Common myeloid progenitor, CD34-positive (primary cell): ENCODE results near the gene DCTN2.
A peak's percentile ranks its signal among the peaks of the same experiment; 100 is the strongest.
"Not testable (repeated sequence)": the region's sequence is repeated elsewhere in the genome, so short reads cannot be mapped to it uniquely, and the experiment has no call there.

Experiments used
- CTCF ChIA-PET: fragments of 350-600 bp; sonication (Branson Sonifier 250); formaldehyde crosslinking; loops from one replicate; lab custom pipeline; 2021; ENCODE audit warnings: antibody characterized with exemption; lab: Charles Lee
- POLR2A ChIA-PET: fragments of 350-600 bp; sonication (Branson Sonifier 250); formaldehyde crosslinking; loops from one replicate; lab custom pipeline; 2021; ENCODE audit warnings: antibody characterized with exemption; lab: Charles Lee
- DNase-seq, 3 donors: peaks; one replicate each; pipeline versions ENCODE4 v3.0.0 to v3.0.0-alpha.2; 2013
- H3K27ac ChIP-seq, 2 experiments: 1 replicate in 1 of 2; 2 replicates in 1 of 2; pipeline ENCODE4 v1.7.0; 2013; ENCODE audit warnings: inconsistent platforms in 2 of 2, low read length in 2 of 2, mild to moderate bottlenecking in 2 of 2, low read depth in 1 of 2, moderate library complexity in 1 of 2; ENCODE audit not compliant: severe bottlenecking in 2 of 2, insufficient read depth in 1 of 2, poor library complexity in 1 of 2
- H3K27me3 ChIP-seq, 5 experiments: replicated peaks in 2 of 5; 1 replicate in 3 of 5; 2 replicates in 2 of 5; pipeline versions ENCODE4 v1.6.1 to v1.7.0; 2013; ENCODE audit warnings: low read length in 4 of 5, mild to moderate bottlenecking in 2 of 5, moderate library complexity in 2 of 5, inconsistent platforms in 1 of 5; ENCODE audit not compliant: insufficient read depth in 5 of 5, control insufficient read depth in 4 of 5
- H3K36me3 ChIP-seq, 4 experiments: 1 replicate in 2 of 4; 2 replicates in 2 of 4; pipeline versions ENCODE4 v1.6.1 to v1.7.0; 2013; ENCODE audit warnings: low read length in 3 of 4, control low read depth in 1 of 4, mild to moderate bottlenecking in 1 of 4; ENCODE audit not compliant: control insufficient read depth in 4 of 4, insufficient read depth in 4 of 4
- H3K4me1 ChIP-seq, 4 experiments: 1 replicate in 3 of 4; 2 replicates in 1 of 4; pipeline versions ENCODE4 v1.6.1 to v1.7.1; 2013; ENCODE audit warnings: low read length in 3 of 4, mild to moderate bottlenecking in 3 of 4, control low read depth in 1 of 4, inconsistent platforms in 1 of 4, moderate library complexity in 1 of 4; ENCODE audit not compliant: control insufficient read depth in 4 of 4, insufficient read depth in 4 of 4; ENCODE audit errors: control extremely low read depth in 1 of 4
- H3K4me3 ChIP-seq, 7 experiments: 1 replicate in 4 of 7; 2 replicates in 3 of 7; pipeline versions ENCODE4 v1.5.1 to v1.7.0; 2013; ENCODE audit warnings: mild to moderate bottlenecking in 7 of 7, low read length in 6 of 7, moderate library complexity in 6 of 7, inconsistent platforms in 2 of 7, low read depth in 2 of 7, control low read depth in 1 of 7; ENCODE audit not compliant: insufficient read depth in 4 of 7, control insufficient read depth in 1 of 7; ENCODE audit errors: extremely low read depth in 1 of 7
- H3K9me3 ChIP-seq, 5 experiments: 1 replicate in 4 of 5; 2 replicates in 1 of 5; pipeline versions ENCODE4 v1.6.1 to v1.7.1; 2013; ENCODE audit warnings: low read length in 4 of 5, mild to moderate bottlenecking in 2 of 5, inconsistent platforms in 1 of 5, low read depth in 1 of 5, moderate library complexity in 1 of 5; ENCODE audit not compliant: control insufficient read depth in 4 of 5, insufficient read depth in 2 of 5; ENCODE audit errors: control extremely low read depth in 1 of 5
- WGBS: methylation state at CpG from one replicate; pipeline ENCODE4 v1.1.5; 2013; ENCODE audit not compliant: insufficient coverage; 5-methylcytosine and 5-hydroxymethylcytosine counted together

The DCTN2 gene

DNA sequence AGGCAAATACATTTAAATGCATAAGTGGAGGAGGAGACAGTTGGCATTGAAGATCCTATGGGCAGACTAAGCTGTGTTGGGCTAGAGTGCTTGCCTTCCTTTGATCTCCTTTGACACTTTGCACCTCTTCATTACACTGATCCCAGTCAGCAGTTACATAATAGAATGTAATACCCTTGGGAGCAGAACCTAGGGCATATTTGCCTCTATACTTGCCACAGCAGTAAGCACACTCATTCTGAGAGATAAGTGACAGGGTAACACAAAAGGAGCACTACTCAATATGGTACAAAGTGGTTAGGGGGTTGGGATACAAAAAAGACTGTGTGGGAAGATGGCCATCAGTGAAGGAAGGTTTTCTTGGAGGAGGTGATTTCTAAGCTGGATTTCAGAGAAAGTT is 50.2 kb downstream of the DCTN2 start:
- POLR2A ChIA-PET, result interaction anchor here (0.7 kb wide), 1 partner anchor 42 kb away, joined by 6 read pairs; no protein-coding TSS in a partner anchor
- no peaks in the 10 kb centered on the region for H3K9me3 ChIP-seq
- no peak overlapping the region for H3K27ac ChIP-seq
- CTCF ChIA-PET, result interaction anchor here (0.8 to 1.7 kb wide), 5 partner anchors 16 to 35 kb away, joined by 3 to 6 read pairs (median 4); no protein-coding TSS in a partner anchor
- DNase-seq, result no peak
- H3K27me3 ChIP-seq, result no peaks in the 10 kb centered on the region
- H3K4me3 ChIP-seq, result no peak overlapping the region
- H3K36me3 ChIP-seq, result peaks cover 21 to 68% (median 48%) of the 10 kb centered on the region in 4 experiments
- H3K4me1 ChIP-seq, result no peaks in the 10 kb centered on the region

DNA sequence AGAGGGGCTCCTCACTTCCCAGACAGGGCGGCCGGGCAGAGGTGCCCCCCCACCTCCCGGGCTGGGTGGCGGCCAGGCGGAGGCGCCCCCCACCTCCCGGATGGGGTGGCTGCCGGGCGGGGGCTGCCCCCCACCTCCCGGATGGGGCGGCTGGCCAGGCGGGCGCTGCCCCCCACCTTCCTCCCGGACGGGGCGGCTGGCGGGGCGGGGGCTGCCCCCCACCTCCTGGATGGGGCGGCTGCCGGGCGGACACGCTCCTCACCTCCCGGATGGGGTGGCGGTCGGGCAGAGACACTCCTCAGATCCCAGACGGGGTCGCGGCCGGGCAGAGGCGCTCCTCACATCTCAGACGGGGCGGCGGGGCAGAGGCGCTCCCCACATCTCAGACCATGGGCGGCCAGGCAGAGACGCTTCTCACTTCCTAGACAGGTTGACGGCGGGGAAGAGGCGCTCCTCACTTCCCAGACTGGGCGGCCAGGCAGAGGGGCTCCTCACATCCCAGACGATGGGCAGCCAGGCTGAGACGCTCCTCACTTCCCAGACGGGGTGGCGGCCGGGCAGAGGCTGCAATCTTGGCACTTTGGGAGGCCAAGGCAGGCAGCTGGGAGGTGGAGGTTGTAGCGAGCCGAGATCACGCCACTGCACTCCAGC is 51.8 kb downstream of the DCTN2 start:
- H3K27me3 ChIP-seq, POLR2A ChIA-PET, DNase-seq, H3K4me3 ChIP-seq, H3K9me3 ChIP-seq, CTCF ChIA-PET, H3K27ac ChIP-seq, H3K4me1 ChIP-seq: not testable (repeated sequence)
- WGBS, result 97% methylated on average over 21 of the region's 48 CpGs
- peaks cover 18 to 67% (median 44%) of the 10 kb centered on the region in 4 experiments for H3K36me3 ChIP-seq

DNA sequence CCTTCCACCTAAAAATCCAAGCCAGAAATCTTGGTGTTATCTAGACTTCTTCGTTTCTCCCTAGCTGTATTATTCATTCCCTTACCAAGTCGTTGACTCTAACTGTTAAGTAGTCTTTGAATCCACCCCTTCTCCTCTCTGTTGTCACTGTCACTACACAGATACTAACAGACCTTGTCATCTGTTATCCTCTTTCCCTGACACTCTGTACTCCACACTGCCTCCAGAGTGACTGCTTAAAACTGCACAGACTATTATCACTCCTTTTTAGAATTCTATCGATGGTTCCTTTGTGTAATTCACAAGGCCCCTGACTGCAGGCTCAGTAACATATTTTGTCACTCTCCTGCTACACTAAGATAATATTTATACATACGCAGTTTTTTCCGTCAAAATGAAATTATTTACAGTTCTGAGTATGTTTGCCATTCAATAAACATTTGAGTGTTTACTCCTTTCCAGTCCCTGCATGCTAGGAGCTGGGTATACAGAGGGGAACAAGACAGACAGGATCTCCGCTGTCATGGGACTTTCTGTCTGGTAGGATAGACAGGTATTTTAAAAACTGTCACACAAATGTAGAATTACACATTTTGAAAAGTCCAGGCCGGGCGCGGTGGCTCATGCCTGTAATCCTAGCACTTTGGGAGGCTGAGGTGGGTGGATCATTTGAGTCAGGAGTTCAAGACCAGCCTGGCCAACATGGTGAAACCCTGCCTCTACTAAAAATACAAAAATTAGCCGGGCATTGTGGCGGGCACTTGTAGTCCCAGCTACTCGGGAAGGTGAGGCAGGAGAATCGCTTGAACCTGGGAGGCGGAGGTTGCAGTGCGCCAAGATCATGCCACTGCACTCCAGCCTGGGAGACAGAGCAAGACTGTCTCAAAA is 55.4 kb downstream of the DCTN2 start:
- Histone ChIP-seq H3K27ac (no peak overlapping the region), H3K9me3 (no peaks in the 10 kb centered on the region), H3K27me3 (no peaks in the 10 kb centered on the region), H3K4me1 (peaks cover 0 to 17% (median 14%) of the 10 kb centered on the region in 4 experiments), H3K36me3 (peaks cover 9 to 48% (median 27%) of the 10 kb centered on the region in 4 experiments), H3K4me3 (no peak overlapping the region)
- 100% methylated on average over 7 of the region's 15 CpGs for WGBS
- CTCF ChIA-PET, result interaction anchor here (0.8 to 3.4 kb wide), 7 partner anchors 11 to 33 kb away, joined by 3 to 14 read pairs (median 4); partner anchors contain the start of genes ARHGAP9 and GLI1
- peak; percentile 25 to 61 (median 57) for DNase-seq
- POLR2A ChIA-PET, result no interaction called here

DNA sequence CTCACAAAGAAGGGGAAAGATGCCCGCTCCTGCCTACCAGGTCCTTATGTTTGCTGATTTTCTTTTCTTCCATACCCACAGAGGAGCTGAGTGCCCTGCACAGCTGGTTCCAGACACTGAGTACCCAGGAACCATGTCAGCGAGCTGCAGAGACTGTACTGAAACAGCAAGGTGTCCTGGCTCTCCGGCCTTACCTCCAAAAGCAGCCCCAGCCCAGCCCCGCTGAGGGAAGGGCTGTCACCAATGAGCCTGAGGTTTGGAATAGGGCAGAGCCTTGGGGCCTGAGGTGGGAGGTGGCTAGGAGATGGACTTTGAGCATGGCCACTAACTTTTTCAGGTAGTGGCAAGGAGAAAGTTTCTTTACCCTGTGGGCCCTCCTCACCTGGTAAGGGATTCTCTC is 56.9 kb downstream of the DCTN2 start:
- no peaks in the 10 kb centered on the region for H3K9me3 ChIP-seq
- peaks cover 0 to 17% (median 14%) of the 10 kb centered on the region in 4 experiments for H3K4me1 ChIP-seq
- POLR2A ChIA-PET, result no interaction called here
- no peaks in the 10 kb centered on the region for H3K27me3 ChIP-seq
- 96% methylated on average over 4 of the region's 4 CpGs for WGBS
- no peak overlapping the region for H3K4me3 ChIP-seq
- no peak for DNase-seq
- peak overlapping the region in 1 of 2 experiments; percentile 14 for H3K27ac ChIP-seq
- CTCF ChIA-PET, result interaction anchor here (0.7 to 3.4 kb wide), 8 partner anchors 9 to 85 kb away, joined by 3 to 14 read pairs (median 4); partner anchors contain the start of genes ARHGAP9 and GLI1
- peaks cover 9 to 39% (median 24%) of the 10 kb centered on the region in 4 experiments for H3K36me3 ChIP-seq

DNA sequence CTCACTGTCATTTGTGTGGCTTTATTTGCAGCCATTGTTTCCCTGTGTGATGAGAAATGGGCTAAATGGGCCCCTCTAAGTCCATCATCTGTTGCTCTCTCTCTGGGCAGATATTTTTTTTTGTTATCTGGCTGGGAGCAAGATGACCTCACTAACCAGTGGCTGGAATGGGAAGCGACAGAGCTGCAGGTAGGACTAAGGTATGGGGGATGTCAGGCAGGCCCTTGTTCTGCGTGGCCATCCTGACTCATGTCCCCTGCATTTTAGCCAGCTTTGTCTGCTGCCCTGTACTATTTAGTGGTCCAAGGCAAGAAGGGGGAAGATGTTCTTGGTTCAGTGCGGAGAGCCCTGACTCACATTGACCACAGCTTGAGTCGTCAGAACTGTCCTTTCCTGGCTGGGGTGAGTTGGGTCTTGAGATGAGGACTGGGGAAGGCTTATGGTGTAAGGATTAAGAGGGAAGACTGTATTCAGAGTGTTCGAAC is 57.8 kb downstream of the DCTN2 start:
- CTCF ChIA-PET, result interaction anchor here (1.3 to 3.4 kb wide), 5 partner anchors 8 to 86 kb away, joined by 3 to 14 read pairs (median 7); partner anchors contain the start of genes ARHGAP9 and GLI1
- H3K27ac ChIP-seq, result peak overlapping the region in 1 of 2 experiments; percentile 97

DNA sequence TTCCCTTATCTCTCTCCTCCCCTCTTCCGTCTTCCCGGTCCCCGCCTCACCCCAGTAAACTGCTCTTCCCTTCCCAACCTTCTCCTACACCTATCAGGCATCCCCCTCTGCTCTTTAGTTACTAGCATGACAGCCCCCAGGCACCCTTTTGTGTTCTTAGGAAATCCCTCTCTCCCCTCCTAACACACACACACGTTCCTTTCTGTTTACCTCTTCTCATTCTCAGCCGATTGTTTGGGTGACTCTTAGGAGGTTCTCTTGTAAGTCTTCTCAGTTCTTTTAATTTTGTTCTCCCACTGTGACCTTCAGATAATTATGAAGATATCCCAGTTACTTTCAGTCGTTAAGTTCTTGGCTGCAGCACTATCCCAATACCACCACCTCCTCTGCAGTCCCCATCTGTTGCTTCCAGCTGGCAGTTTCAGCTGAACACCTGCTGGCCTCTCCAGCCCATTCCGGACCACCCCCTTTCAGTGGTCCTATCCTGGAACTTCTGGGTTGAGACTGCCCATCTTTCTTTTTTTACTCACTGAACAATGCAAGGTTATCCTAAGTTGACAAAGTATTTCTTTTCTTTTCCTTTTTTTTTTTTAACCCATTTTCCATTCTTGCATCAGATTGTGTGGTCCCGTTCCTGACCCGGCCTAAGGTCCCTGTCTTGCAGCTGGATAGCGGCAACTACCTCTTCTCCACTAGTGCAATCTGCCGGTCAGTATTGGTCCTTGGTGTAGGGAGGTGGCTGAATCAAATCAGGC is 58.4 kb downstream of the DCTN2 start:
- 14% methylated on average over 5 of the region's 11 CpGs for WGBS
- Histone ChIP-seq H3K36me3 (peaks cover 9 to 37% (median 24%) of the 10 kb centered on the region in 4 experiments), H3K27ac (peak overlapping the region; percentile 92 to 97), H3K9me3 (no peaks in the 10 kb centered on the region), H3K4me1 (peaks cover 0 to 17% (median 14%) of the 10 kb centered on the region in 4 experiments), H3K27me3 (no peaks in the 10 kb centered on the region), H3K4me3 (peak overlapping the region; percentile 69 to 99 (median 93))
- DNase-seq, result no peak
- ChIA-PET POLR2A (interaction anchor here (1.4 to 1.6 kb wide), 3 partner anchors 9 to 28 kb away, joined by 3 to 8 read pairs (median 4); partner anchors contain the start of gene ARHGAP9), CTCF (interaction anchor here (1.3 to 3.4 kb wide), 4 partner anchors 12 to 86 kb away, joined by 3 to 14 read pairs (median 6); partner anchors contain the start of gene GLI1)

More for the DNA sequence above, 57.8 kb downstream of the DCTN2 start:
- WGBS, result 96% methylated on average over 3 of the region's 5 CpGs
- no peaks in the 10 kb centered on the region for H3K27me3 ChIP-seq
- peaks cover 0 to 17% (median 14%) of the 10 kb centered on the region in 4 experiments for H3K4me1 ChIP-seq
- POLR2A ChIA-PET, result interaction anchor here (1.4 to 1.6 kb wide), 3 partner anchors 9 to 27 kb away, joined by 3 to 8 read pairs (median 4); partner anchors contain the start of gene ARHGAP9
- peaks cover 9 to 38% (median 24%) of the 10 kb centered on the region in 4 experiments for H3K36me3 ChIP-seq
- H3K9me3 ChIP-seq, result no peaks in the 10 kb centered on the region
- DNase-seq, result no peak
- peak overlapping the region in 2 of 7 experiments; percentile 86 to 99 for H3K4me3 ChIP-seq
